C4-2B (cell line): ENCODE data around the gene BLCAP.

Experiments used
- CTCF ChIP-seq: fragments of 450-650 bp; conservative IDR thresholded peaks from 2 replicates; pipeline ENCODE4 v1.5.1; 2017; ENCODE audit warnings: mild to moderate bottlenecking
- ZFX ChIP-seq: fragments of 450-650 bp; IDR thresholded peaks from 2 replicates; pipeline ENCODE4 v1.6.1; 2017

GRCh38 chr20:37530696-37531095 is 3.0 kb upstream of the BLCAP start:
- TF ChIP-seq CTCF (no peak), ZFX (no peak)
